Posterior cingulate gyrus (tissue), 11 donors: ENCODE measurements around the gene MTX2.

Source experiments
- DNase-seq, 10 donors: peaks; one replicate each; pipeline versions ENCODE4 v3.0.0 to v3.0.0-alpha.2; 2020 to 2021; ENCODE audit warnings: mixed read lengths in 3 of 10
- intact Hi-C: fragments of 100-400 bp; cut with DNase I; formaldehyde crosslinking; loops from one replicate; pipeline ENCODE4 v1.15.1; 2023

The MTX2 gene

GRCh38 chr2:176269319-176270099, at the start of gene MTX2:
Gene MTX2 (plus strand): TSS chr2:176269442. CDS start chr2:176269630, 188 bp downstream.
- peak; percentile 70 to 96 (median 74) for DNase-seq
- intact Hi-C loops = no loop called here

- no peak for DNase-seq
- intact Hi-C loops = no loop called here
Measured at GRCh38 chr2:176227874-176228273, 41.4 kb upstream of the MTX2 start.

DNA sequence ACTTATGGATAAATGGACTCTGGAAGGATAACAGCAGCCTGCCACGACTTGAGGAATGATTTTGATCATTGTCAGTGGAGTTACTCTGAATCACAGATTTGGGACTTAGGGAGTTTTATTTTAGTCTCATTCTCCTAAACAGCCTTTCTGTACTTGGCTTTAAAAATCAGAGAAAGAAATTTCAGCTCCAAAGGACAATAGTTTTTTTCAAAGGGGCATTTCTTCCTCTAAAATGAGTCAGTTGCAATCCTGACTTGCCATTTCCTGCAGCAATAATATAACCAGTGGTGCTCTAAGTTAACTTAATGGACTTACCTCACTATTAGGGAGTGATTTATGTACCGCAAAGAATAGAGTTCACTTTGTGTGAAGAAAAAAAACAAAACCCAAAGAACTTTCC, 35.1 kb upstream of the MTX2 start:
- DNase-seq = no peak
- intact Hi-C loops = no loop called here

GRCh38 chr2:176234940-176235339, 34.3 kb upstream of the MTX2 start:
- intact Hi-C loops = no loop called here

DNA sequence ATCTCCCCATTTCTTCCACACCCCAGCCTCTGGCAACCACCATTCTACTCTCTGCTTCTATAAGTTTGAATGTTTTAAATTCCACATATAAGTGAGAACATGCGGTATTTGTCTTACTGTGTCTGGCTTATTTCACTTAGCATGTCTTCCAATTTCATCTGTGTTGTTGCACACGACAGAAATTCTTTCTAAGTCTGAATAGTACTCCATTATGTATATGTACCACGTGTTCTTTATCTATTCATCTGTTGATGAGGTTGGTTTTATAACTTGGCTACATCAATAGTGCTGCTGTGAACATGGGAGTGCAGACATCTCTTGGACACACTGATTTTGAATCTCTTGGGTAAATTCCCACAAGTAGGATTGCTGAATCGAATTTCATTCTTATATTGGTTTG, 31.8 kb upstream of the MTX2 start:
- no peak for DNase-seq
- intact Hi-C loops = no loop called here

More at GRCh38 chr2:176234940-176235339, 34.3 kb upstream of the MTX2 start:
- DNase-seq = no peak

DNA sequence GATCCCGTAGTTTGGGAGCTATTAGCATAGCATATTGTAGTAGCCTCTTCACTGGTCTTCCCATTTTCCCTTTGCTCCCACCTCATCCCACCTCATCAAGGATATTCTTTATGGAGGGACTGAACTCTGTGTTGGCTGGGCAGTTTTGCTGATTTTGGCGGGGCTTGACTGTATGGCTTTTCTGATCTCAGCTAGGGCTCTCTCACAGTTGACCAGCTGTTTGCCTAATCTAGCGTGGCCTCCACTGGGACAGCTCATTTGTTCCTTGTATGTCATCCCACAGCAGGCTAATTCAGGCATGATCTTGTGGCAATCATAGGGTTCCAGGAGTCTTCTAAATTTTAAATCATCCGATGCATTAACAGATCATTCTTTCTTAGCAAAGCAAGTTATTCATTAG, 30.2 kb upstream of the MTX2 start:
- intact Hi-C loops = no loop called here
- DNase-seq = no peak

DNA sequence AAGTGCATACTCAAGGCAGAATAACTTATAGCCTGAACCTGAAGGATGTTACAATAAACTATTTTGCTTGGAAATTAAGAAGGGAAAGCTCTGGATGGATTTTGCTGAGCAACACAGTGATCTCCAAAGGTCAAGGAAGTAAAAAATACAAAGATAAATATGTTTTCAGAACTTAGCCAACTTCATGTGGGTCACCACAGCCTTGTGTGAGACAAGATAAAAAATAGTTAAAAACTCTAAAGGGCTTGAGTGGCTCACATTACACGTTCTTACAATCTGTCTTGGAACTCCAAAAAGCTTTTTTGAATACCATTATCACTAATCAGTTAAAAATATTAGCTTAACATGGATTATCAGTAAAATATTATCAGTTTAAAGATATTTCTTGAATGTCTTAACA, 28.9 kb upstream of the MTX2 start:
- intact Hi-C loops = loop anchor here (5.0 kb wide), 1 partner anchor 48 kb away; no protein-coding TSS in a partner anchor
- no peak for DNase-seq

- intact Hi-C loops = loop anchor here (5.0 kb wide), 1 partner anchor 50 kb away; no protein-coding TSS in a partner anchor
- peak in 2 of 10 donors; percentile 15 to 19 for DNase-seq
Measured at GRCh38 chr2:176242276-176242675, 27.0 kb upstream of the MTX2 start.

- DNase-seq = peak in 6 of 10 donors; percentile 9 to 85 (median 36)
- intact Hi-C loops = no loop called here
Measured at GRCh38 chr2:176246331-176246730, 22.9 kb upstream of the MTX2 start.

- intact Hi-C loops = no loop called here
Measured at GRCh38 chr2:176247859-176248258, 21.4 kb upstream of the MTX2 start.

DNA sequence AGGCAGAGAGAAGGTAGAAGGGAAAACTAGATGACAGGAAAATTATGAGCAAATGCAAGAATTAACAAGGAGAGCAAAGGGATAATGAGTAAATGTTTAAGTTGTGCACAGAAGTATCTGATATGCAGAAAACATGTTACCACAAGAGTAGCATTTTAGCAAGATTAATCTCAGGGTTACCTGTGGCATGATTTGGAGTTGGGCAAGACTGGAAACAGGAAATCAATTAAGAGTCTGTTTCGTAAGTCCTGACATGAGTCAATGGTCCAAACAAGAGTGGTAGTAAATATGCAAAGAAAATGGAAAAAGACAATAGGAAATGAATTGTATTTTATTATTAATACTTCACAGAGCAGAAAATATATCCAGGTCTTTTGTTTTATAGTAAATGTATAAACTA, 17.3 kb upstream of the MTX2 start:
- DNase-seq = no peak

More at GRCh38 chr2:176247859-176248258, 21.4 kb upstream of the MTX2 start:
- DNase-seq = no peak

DNA sequence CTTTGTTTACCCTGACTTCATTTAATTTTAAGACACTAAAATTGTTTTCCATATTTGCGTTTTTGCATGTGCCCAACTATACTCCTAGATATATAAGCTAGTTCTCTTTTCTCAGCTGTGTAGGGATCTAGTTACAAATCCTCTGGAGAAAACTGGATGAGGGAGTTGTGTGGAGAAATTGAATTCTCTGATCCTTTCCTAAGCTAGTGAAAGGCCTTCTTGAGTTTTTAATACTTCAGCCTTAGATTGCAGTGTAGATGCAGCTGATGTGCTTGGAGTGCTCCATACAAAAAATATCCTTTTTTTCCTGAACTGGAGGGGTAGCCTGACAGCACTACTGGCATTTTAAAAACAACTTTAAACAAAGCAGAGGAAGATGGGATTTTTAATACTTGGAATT, 8.6 kb upstream of the MTX2 start:
- DNase-seq = no peak
- intact Hi-C loops = no loop called here

More for the DNA sequence above, 17.3 kb upstream of the MTX2 start:
- intact Hi-C loops = no loop called here

DNA sequence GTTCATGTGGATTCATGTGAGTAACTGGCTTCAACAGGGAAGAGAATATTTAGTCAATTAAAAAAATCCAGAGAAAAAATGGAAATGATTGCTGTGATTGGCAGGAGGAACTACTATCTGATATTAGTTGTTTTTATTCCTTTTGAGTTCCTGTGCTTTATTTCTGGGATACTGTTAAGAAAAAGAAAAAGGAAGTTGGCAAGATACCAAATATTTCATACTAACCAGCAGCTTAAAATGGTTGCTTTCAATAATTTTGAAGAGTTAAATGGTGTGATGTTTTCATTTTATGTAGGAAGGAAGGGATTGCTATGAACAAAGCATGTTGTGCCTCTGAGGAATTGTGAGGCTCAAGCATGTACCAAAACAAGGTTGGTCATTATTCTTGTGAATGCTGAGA, 8.1 kb upstream of the MTX2 start:
- intact Hi-C loops = no loop called here
- no peak for DNase-seq

GRCh38 chr2:176268976-176269318, 295 bp upstream of the MTX2 start:
- DNase-seq = no peak
- intact Hi-C loops = no loop called here

DNA sequence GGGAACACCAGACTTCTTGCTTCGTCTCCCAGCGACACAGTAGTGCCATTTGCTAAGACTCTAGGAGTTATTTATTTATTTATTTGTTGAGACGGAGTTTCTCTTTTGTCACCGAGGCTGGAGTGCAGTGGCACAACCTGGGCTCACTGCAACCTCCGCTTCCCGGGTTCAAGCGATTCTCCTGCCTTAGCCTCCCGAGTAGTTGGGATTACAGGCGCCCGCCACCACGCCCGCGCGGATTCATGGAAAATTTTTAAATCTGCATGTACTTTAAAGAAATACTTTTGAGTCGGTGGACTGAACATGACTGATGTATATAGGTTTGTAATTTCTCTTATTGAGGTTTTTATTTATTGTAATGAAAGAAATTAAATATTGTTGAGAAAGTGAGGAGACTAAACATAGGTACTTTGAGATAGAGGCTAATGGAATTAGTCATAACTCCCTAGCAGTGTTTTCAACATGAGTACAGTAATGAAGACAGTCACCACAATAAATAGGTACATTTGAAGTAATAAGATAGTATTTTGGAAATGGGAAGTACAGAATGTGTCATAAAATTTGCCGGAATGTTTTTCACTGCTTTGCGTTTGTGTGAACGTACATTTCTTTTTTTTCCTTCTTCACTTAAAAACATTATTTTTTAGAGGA, 983 bp downstream of the MTX2 start:
- intact Hi-C loops = no loop called here
- DNase-seq = peak in 1 of 10 donors; percentile 68

- intact Hi-C loops = no loop called here
- DNase-seq = no peak
Measured at GRCh38 chr2:176272870-176273459, 3.7 kb downstream of the MTX2 start.

DNA sequence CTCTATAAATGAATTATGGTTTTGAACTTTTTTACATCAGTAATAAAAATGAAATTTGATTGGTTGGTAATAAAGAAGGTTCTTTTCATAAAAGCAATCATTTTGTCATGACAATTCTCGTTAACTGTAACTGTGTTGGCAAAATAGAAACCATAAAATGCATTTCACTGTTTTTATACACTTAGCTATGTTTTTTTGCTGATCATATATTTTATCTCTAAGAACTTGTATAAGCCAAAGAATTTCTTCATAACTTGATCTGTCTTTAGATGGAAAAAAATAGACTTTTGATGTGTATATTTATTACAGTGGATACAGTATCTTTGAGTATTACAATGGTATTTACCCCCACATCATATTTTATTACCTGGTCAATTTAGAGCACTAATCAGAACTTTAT, 9.7 kb downstream of the MTX2 start:
- DNase-seq = no peak
- intact Hi-C loops = no loop called here

DNA sequence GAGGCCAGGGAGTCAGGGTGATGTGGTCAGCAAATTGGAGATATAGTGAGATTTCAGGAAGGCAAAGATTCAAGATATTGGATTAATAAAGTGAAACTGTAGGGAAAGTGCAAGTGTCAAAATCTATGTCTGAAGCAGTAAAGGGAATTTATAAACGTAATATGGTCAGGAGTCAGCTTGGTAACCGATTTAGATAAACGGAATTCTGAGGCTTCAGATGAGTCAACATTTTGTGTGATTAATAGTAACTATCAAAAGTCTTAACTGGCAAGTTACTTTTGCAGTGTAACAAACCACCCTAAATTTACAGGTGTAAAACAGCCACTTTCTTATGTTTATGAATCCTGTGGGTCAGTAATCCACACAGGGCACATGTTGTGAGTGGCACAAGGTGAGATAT, 10.9 kb downstream of the MTX2 start:
- intact Hi-C loops = no loop called here
- DNase-seq = no peak

DNA sequence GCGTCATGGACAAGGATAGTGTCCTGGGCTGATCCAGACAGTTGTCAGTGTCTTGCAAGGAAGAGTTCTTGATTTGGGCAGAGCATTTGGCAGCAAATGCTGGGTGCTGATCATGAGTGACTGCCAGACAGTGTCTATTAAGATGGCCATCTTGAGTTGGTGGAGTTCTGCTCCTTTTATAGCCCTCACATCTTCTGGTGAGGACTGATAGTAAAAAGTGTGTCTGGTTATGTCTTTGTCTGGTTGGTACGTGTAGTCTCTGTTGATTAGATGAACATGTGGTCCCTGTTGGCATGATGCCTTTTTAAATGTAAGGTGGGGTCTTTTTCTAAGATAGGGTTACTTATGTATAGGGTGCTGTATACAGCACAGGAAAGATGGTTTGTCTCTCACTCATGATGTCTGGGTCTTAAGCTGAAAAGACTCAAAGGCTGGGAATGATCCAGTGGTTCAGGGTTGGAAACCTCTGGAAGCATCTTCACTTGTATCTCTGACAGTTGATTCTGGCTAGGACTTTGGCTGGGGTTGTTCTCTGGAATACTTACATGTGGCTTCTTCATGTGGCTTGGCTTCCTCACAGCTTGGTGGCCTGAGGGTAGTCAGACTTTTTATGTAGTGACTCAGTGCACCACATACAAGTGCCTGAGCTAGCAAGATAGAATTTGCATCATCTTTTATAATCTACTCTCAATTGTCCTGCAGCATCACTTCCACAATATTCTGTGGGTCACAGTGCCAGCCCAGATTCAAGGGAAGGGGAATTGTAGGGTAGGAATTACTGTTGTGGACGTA, 11.8 kb downstream of the MTX2 start:
- intact Hi-C loops = no loop called here

GRCh38 chr2:176283291-176284068, 14.2 kb downstream of the MTX2 start:
- DNase-seq = no peak
- intact Hi-C loops = no loop called here

More for the DNA sequence above, 11.8 kb downstream of the MTX2 start:
- no peak for DNase-seq
